Peyer's patch (tissue), 4 donors: ENCODE measurements around the gene BCAS3. TPM values are rescaled to one million over a fixed set of nuclear protein-coding genes. Genes with fewer than 3 reads are reported as not detected.

ENCODE experiments used
- DNase-seq, 3 donors: peaks; one replicate each; pipeline ENCODE4 v3.0.0-alpha.2; 2017 to 2019
- H3K27ac ChIP-seq, 4 donors: fragments of 200-600 bp; sonication (generic); one replicate each; pipeline ENCODE4 v1.5.1; 2016 to 2019
- H3K27me3 ChIP-seq, 2 donors: fragments of 200-600 bp; sonication (generic); one replicate each; pipeline ENCODE4 v1.5.1; 2019
- H3K36me3 ChIP-seq, 3 donors: fragments of 200-600 bp; sonication (generic); one replicate each; pipeline ENCODE4 v1.5.1; 2016 to 2019
- H3K4me1 ChIP-seq, 4 donors: fragments of 200-600 bp; sonication (generic); one replicate each; pipeline ENCODE4 v1.5.1; 2016 to 2019
- H3K4me3 ChIP-seq, 4 donors: fragments of 200-600 bp; sonication (generic); 1 replicate in 3 of 4; 2 replicates in 1 of 4; pipeline ENCODE4 v1.5.1; 2016 to 2019; ENCODE audit warnings: mild to moderate bottlenecking in 1 of 4
- H3K9me3 ChIP-seq, 4 donors: fragments of 200-600 bp; sonication (generic); one replicate each; pipeline ENCODE4 v1.5.1; 2016 to 2019; ENCODE audit warnings: mild to moderate bottlenecking in 1 of 4
- POLR2A ChIP-seq, 2 donors: fragments of 450-650 bp; IDR thresholded peaks; one replicate each; pipeline ENCODE4 v1.5.1; 2017; ENCODE audit warnings: antibody characterized with exemption in 2 of 2, mild to moderate bottlenecking in 2 of 2, moderate library complexity in 2 of 2
- total RNA-seq, 4 donors: library from RNA; depleted of rRNA; stranded (reverse); fragments of >200 nt; gene quantifications; one replicate each; pipeline ENCODE4 v1.1.0, GENCODE V29; 2016
- TF ChIP-seq, protein P1 (sequence below), 6 experiments: fragments of 450-650 bp in 4 of 6; fragments of 200-600 bp in 2 of 6; sonication (generic) in 1 of 6; IDR thresholded peaks; one replicate each; pipeline ENCODE4 v1.5.1; 2017 to 2019; ENCODE audit warnings: antibody characterized with exemption in 6 of 6, mild to moderate bottlenecking in 3 of 6, moderate library complexity in 1 of 6

The BCAS3 gene
- total RNA-seq, 4 donors from 2014 or later: 25.7 to 109 (median 57.1) TPM

GRCh38 chr17:61418449-61418848 is 740.8 kb downstream of the BCAS3 start:
- Histone ChIP-seq H3K4me3 (no peak overlapping the region), H3K4me1 (peaks cover 0 to 7% (median 0%) of the 10 kb centered on the region in 4 donors)

GRCh38 chr17:61419496-61420046 is 741.9 kb downstream of the BCAS3 start:
- Histone ChIP-seq H3K4me1 (peaks cover 0 to 7% (median 0%) of the 10 kb centered on the region in 4 donors), H3K27me3 (no peaks in the 10 kb centered on the region), H3K9me3 (no peaks in the 10 kb centered on the region), H3K27ac (no peak overlapping the region), H3K36me3 (no peaks in the 10 kb centered on the region), H3K4me3 (no peak overlapping the region)
- DNase-seq: no peak
- TF ChIP-seq, protein P1, sequence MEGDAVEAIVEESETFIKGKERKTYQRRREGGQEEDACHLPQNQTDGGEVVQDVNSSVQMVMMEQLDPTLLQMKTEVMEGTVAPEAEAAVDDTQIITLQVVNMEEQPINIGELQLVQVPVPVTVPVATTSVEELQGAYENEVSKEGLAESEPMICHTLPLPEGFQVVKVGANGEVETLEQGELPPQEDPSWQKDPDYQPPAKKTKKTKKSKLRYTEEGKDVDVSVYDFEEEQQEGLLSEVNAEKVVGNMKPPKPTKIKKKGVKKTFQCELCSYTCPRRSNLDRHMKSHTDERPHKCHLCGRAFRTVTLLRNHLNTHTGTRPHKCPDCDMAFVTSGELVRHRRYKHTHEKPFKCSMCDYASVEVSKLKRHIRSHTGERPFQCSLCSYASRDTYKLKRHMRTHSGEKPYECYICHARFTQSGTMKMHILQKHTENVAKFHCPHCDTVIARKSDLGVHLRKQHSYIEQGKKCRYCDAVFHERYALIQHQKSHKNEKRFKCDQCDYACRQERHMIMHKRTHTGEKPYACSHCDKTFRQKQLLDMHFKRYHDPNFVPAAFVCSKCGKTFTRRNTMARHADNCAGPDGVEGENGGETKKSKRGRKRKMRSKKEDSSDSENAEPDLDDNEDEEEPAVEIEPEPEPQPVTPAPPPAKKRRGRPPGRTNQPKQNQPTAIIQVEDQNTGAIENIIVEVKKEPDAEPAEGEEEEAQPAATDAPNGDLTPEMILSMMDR (IDR thresholded peaks at IDR 0.05): no peak
- no peak for TF ChIP-seq POLR2A (IDR thresholded peaks at IDR 0.05)

More at GRCh38 chr17:61418449-61418848, 740.8 kb downstream of the BCAS3 start:
- Histone ChIP-seq H3K36me3 (no peaks in the 10 kb centered on the region), H3K27me3 (no peaks in the 10 kb centered on the region), H3K9me3 (no peaks in the 10 kb centered on the region), H3K27ac (no peak overlapping the region)
- DNase-seq: no peak
- no peak for TF ChIP-seq POLR2A (IDR thresholded peaks at IDR 0.05)
- TF ChIP-seq, protein P1 (IDR thresholded peaks at IDR 0.05): no peak

- no peak for DNase-seq
- H3K9me3 ChIP-seq: no peaks in the 10 kb centered on the region
- H3K27ac ChIP-seq: no peak overlapping the region
- H3K4me1 ChIP-seq: peaks cover 0 to 7% (median 0%) of the 10 kb centered on the region in 4 donors
- TF ChIP-seq, protein P1 (IDR thresholded peaks at IDR 0.05): no peak
- no peak for TF ChIP-seq POLR2A (IDR thresholded peaks at IDR 0.05)
- no peak overlapping the region for H3K4me3 ChIP-seq
- H3K27me3 ChIP-seq: no peaks in the 10 kb centered on the region
- no peaks in the 10 kb centered on the region for H3K36me3 ChIP-seq
These were observed 742.4 kb downstream of the BCAS3 start for GRCh38 chr17:61420052-61420451.

- DNase-seq: no peak
- Histone ChIP-seq H3K9me3 (no peaks in the 10 kb centered on the region), H3K4me3 (no peak overlapping the region), H3K27ac (no peak overlapping the region), H3K27me3 (no peaks in the 10 kb centered on the region), H3K36me3 (no peaks in the 10 kb centered on the region), H3K4me1 (peaks cover 0 to 7% (median 0%) of the 10 kb centered on the region in 4 donors)
- TF ChIP-seq, protein P1 (IDR thresholded peaks at IDR 0.05): no peak
- TF ChIP-seq POLR2A (IDR thresholded peaks at IDR 0.05): no peak
These were observed 743.2 kb downstream of the BCAS3 start for GRCh38 chr17:61420745-61421398.

DNA sequence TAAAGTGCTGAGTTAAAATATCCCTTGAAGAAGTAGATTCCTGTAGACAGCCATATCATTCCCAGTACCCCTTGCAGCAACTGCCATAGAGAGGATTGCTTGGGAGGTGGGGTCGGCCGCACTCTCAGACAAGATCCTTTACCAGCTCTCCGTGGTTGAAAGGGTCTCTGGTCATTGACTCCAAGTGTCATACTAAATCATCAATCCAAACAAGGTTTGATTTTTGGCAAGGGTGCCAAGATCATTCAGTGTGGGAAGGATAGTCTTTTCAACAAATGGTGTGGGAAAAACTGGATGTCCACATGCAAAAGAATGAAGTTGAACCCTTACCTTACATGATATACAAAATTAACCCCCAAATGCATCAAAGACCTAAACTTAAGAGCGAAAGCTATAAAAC is 743.8 kb downstream of the BCAS3 start:
- no peak for DNase-seq
- Histone ChIP-seq H3K36me3 (no peaks in the 10 kb centered on the region), H3K4me3 (no peak overlapping the region), H3K27ac (no peak overlapping the region), H3K27me3 (no peaks in the 10 kb centered on the region), H3K9me3 (no peaks in the 10 kb centered on the region), H3K4me1 (peaks cover 0 to 7% (median 0%) of the 10 kb centered on the region in 4 donors)
- TF ChIP-seq POLR2A (IDR thresholded peaks at IDR 0.05): no peak
- TF ChIP-seq, protein P1 (IDR thresholded peaks at IDR 0.05): no peak
